Caco-2 (cell line): ENCODE results near the gene PTX3. TPM values are rescaled to one million over a fixed set of nuclear protein-coding genes. Genes with fewer than 3 reads are reported as not detected.

ENCODE experiments used
- BruUV-seq: library from RNA; stranded (reverse); fragments of 400-500 nt; replicated peaks from 2 replicates; lab custom pipeline; 2021; lab: Mats Ljungman, UMichigan
- CTCF ChIA-PET: fragments of 300-600 bp; sonication (Branson Sonifier 250); formaldehyde crosslinking; loops from one replicate; lab custom pipeline; 2022; ENCODE audit warnings: antibody characterized with exemption; lab: Charles Lee
- POLR2A ChIA-PET: fragments of 300-600 bp; sonication (Branson Sonifier 250); formaldehyde crosslinking; loops from one replicate; lab custom pipeline; 2022; ENCODE audit warnings: antibody characterized with exemption; lab: Charles Lee
- DNase-seq, 2 experiments: peaks; one replicate each; pipeline versions ENCODE4 v3.0.0 to v3.0.0-alpha.2; 2020 to 2022
- H3K27me3 ChIP-seq: replicated peaks from 2 replicates; pipeline ENCODE4 v1.6.0; 2011; ENCODE audit warnings: low read length; ENCODE audit not compliant: control insufficient read depth, insufficient read depth
- H3K36me3 ChIP-seq: 2 replicates; pipeline ENCODE4 v1.5.1; 2011; ENCODE audit warnings: low read length; ENCODE audit not compliant: control insufficient read depth, insufficient read depth
- H3K4me1 ChIP-seq: fragments of 250-450 bp; sonication (Bioruptor Pico); 2 replicates; pipeline ENCODE4 v1.5.1; 2020; ENCODE audit warnings: mild to moderate bottlenecking
- H3K4me3 ChIP-seq: 2 replicates; pipeline ENCODE4 v1.5.1; 2011; ENCODE audit warnings: low read depth, mild to moderate bottlenecking, control low read depth, low read length
- H3K9me3 ChIP-seq: fragments of 250-450 bp; sonication (Bioruptor Pico); 2 replicates; pipeline ENCODE4 v1.5.1; 2020; ENCODE audit warnings: mild to moderate bottlenecking, moderate library complexity
- H3K27ac Mint-ChIP-seq: one replicate; pipeline ENCODE4 v1.8.0; 2022; ENCODE audit warnings: mixed read lengths; ENCODE audit not compliant: unreplicated experiment
- H3K27me3 Mint-ChIP-seq: one replicate; pipeline ENCODE4 v1.8.0; 2022; ENCODE audit warnings: mixed read lengths; ENCODE audit not compliant: insufficient read depth, unreplicated experiment
- H3K36me3 Mint-ChIP-seq: one replicate; pipeline ENCODE4 v1.8.0; 2022; ENCODE audit warnings: mild to moderate bottlenecking, mixed read lengths; ENCODE audit not compliant: insufficient read depth, unreplicated experiment
- H3K4me1 Mint-ChIP-seq: one replicate; pipeline ENCODE4 v1.8.0; 2022; ENCODE audit warnings: low read depth, mixed read lengths; ENCODE audit not compliant: unreplicated experiment
- H3K4me3 Mint-ChIP-seq: one replicate; pipeline ENCODE4 v1.8.0; 2022; ENCODE audit warnings: mild to moderate bottlenecking, moderate library complexity, mixed read lengths; ENCODE audit not compliant: unreplicated experiment
- H3K9me3 Mint-ChIP-seq: one replicate; pipeline ENCODE4 v1.8.0; 2022; ENCODE audit warnings: mixed read lengths; ENCODE audit not compliant: unreplicated experiment
- CTCF ChIP-seq, 2 experiments: fragments of 200-600 bp in 1 of 2; IDR thresholded peaks; 1 replicate in 1 of 2; 2 replicates in 1 of 2; pipeline versions ENCODE4 v1.5.1 to v1.8.0; 2011 to 2022; ENCODE audit warnings: antibody characterized with exemption in 1 of 2, control low read depth in 1 of 2, inconsistent platforms in 1 of 2, low read depth in 1 of 2, low read length in 1 of 2, mild to moderate bottlenecking in 1 of 2, moderate library complexity in 1 of 2; ENCODE audit not compliant: insufficient read depth in 1 of 2, severe bottlenecking in 1 of 2, unreplicated experiment in 1 of 2
- intact Hi-C: fragments of 100-400 bp; cut with micrococcal nuclease; formaldehyde crosslinking; loops from one replicate; pipeline ENCODE4 v1.10.0; 2022; ENCODE audit not compliant: unreplicated experiment
- total RNA-seq: library from RNA; stranded (reverse); gene quantifications from 2 replicates; pipeline ENCODE4 v1.2.3, GENCODE V29; 2022

The PTX3 gene
- total RNA-seq, 1 experiment from 2014 or later, result not detected

DNA sequence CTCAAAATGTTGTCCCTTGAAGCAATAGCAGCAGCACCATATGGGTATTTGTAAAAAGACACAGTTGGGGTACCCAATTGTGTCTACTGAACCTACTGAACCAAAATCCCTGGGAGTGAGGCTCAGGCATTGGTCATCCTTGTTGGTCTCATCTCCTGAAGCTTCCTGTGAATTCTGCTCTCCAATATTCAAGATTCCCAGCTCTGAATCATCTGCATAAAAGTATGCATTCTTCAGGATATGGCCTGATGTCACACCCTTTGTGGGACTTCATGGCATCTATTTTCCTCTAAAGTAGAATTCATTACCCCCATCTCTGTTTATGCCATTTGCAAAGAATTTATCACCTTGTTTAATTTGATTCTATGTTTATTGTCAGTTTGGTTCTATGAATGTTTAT lies 13.3 kb upstream of the PTX3 start:
- no peak for TF ChIP-seq CTCF (IDR thresholded peaks at IDR 0.05; ENCODE audit: insufficient read depth in 1 of 2, low read depth in 1 of 2, low read length in 1 of 2, severe bottlenecking in 1 of 2, unreplicated experiment in 1 of 2)
- Mint-ChIP-seq H3K9me3 (no peaks in the 10 kb centered on the region), H3K27ac (no peak overlapping the region), H3K4me3 (no peak overlapping the region), H3K27me3 (peaks cover 6% of the 10 kb centered on the region), H3K36me3 (no peaks in the 10 kb centered on the region), H3K4me1 (no peaks in the 10 kb centered on the region)
- intact Hi-C loops, result no loop called here
- CTCF ChIA-PET, result no interaction called here
- Histone ChIP-seq H3K36me3 (no peaks in the 10 kb centered on the region), H3K4me1 (no peaks in the 10 kb centered on the region), H3K9me3 (no peaks in the 10 kb centered on the region), H3K4me3 (no peak overlapping the region), H3K27me3 (no peaks in the 10 kb centered on the region)
- POLR2A ChIA-PET, result interaction anchor here (0.5 kb wide), 1 partner anchor 152 kb away, joined by 3 read pairs; no protein-coding TSS in a partner anchor
- BruUV-seq, result no TSS peak
- no peak for DNase-seq

DNA sequence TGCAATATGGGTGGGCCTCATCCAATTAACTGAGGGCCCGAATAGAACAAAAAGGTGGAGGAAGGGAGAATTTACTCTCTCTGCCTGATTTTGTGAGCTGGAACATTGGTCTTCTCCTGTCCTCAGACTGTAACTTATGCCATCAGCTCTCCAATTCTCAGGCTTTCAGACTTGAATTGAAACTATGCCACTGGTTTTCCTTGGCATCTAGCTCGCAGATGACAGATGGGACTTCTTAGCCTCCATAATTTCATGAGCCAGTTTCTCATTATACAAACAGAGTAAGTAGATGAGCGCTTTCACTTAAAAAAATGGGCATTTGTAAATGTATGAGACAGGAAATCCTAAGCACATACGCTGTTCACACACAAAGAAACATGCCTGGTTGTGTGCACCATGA lies 8.7 kb upstream of the PTX3 start:
- no peaks in the 10 kb centered on the region for H3K9me3 ChIP-seq
- no peaks in the 10 kb centered on the region for H3K36me3 ChIP-seq
- no peaks in the 10 kb centered on the region for H3K4me1 ChIP-seq
- intact Hi-C loops, result no loop called here
- Mint-ChIP-seq H3K36me3 (no peaks in the 10 kb centered on the region), H3K9me3 (no peaks in the 10 kb centered on the region), H3K27me3 (peaks cover 15% of the 10 kb centered on the region), H3K4me1 (no peaks in the 10 kb centered on the region), H3K4me3 (no peak overlapping the region), H3K27ac (no peak overlapping the region)
- no peak overlapping the region for H3K4me3 ChIP-seq
- ChIA-PET CTCF (no interaction called here), POLR2A (no interaction called here)
- no peak for DNase-seq
- no peak for TF ChIP-seq CTCF (IDR thresholded peaks at IDR 0.05; ENCODE audit: insufficient read depth in 1 of 2, low read depth in 1 of 2, low read length in 1 of 2, severe bottlenecking in 1 of 2, unreplicated experiment in 1 of 2)
- BruUV-seq, result no TSS peak
- H3K27me3 ChIP-seq, result no peaks in the 10 kb centered on the region

GRCh38 chr3:157428853-157429252 lies 7.8 kb upstream of the PTX3 start:
- no peaks in the 10 kb centered on the region for H3K36me3 Mint-ChIP-seq
- no peaks in the 10 kb centered on the region for H3K36me3 ChIP-seq
- H3K4me1 Mint-ChIP-seq, result no peaks in the 10 kb centered on the region
- H3K9me3 ChIP-seq, result no peaks in the 10 kb centered on the region
- intact Hi-C loops, result no loop called here
- no peaks in the 10 kb centered on the region for H3K9me3 Mint-ChIP-seq
- TF ChIP-seq CTCF (IDR thresholded peaks at IDR 0.05; ENCODE audit: insufficient read depth in 1 of 2, low read depth in 1 of 2, low read length in 1 of 2, severe bottlenecking in 1 of 2, unreplicated experiment in 1 of 2), result no peak
- POLR2A ChIA-PET, result no interaction called here
- no peaks in the 10 kb centered on the region for H3K4me1 ChIP-seq
- no peak overlapping the region for H3K4me3 ChIP-seq
- H3K27me3 ChIP-seq, result no peaks in the 10 kb centered on the region
- DNase-seq, result no peak
- H3K27me3 Mint-ChIP-seq, result peaks cover 23% of the 10 kb centered on the region
- no TSS peak for BruUV-seq
- no peak overlapping the region for H3K27ac Mint-ChIP-seq
- no peak overlapping the region for H3K4me3 Mint-ChIP-seq
- CTCF ChIA-PET, result no interaction called here
